GM18507 (cell line): ENCODE data around the gene PPP5C.

ENCODE experiments used
- DNase-seq: peaks from one replicate; pipeline ENCODE4 v3.0.0; 2011; ENCODE audit warnings: low read depth; ENCODE audit not compliant: insufficient read length; ENCODE audit errors: extremely low spot score
- FAIRE-seq: peaks from 2 replicates; lab custom pipeline; 2011; peaks lifted over from hg19 to GRCh38; lab: Jason Lieb, UNC

The PPP5C gene

GRCh38 chr19:46380690-46381089 lies 33.8 kb downstream of the PPP5C start:
- no peak for DNase-seq
- no peak for FAIRE-seq

DNA sequence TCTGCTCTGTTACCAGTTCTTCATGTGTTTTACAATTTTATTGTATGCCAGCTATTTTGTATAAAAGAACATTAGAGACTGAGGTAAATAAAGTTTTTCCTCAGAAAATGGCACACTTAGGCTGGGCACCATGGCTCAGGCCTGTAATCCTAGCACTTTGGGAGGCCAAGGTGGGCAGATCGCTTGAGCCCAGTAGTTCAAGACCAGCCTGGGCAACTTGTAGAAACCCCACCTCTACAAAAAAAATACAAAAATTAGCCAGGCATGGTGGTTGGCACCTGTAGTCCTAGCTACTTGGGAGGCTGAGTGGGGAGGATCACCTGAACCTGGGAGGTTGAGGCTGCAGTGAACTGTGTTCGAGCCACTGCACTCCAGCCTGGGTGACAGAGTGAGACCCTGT lies 34.5 kb downstream of the PPP5C start:
- DNase-seq (no peak), FAIRE-seq (no peak)

- DNase-seq (no peak), FAIRE-seq (no peak)
Measured at GRCh38 chr19:46381756-46382345, 35.0 kb downstream of the PPP5C start.

- DNase-seq (no peak), FAIRE-seq (no peak)
Measured at GRCh38 chr19:46383171-46383815, 36.4 kb downstream of the PPP5C start.

DNA sequence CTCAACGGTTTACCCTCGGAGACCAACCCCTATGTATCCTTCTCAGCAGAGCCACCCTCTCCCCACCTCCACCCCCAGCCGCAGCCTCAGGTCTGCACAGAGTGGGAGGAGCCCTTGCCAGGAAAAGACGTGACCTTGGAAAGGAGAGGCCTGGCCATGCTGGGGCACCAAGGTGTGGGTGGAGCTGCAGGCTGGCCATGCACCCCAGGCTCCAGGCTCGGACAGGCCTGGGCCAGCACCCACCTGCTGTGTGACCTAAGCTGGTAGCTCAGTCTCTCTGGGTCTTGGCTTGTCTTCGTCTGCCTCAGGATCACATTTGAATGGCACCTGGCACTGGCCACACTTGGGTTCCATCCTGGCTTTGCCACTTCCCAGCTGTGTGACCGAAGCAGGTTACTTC lies 37.0 kb downstream of the PPP5C start:
- no peak for FAIRE-seq
- no peak for DNase-seq

DNA sequence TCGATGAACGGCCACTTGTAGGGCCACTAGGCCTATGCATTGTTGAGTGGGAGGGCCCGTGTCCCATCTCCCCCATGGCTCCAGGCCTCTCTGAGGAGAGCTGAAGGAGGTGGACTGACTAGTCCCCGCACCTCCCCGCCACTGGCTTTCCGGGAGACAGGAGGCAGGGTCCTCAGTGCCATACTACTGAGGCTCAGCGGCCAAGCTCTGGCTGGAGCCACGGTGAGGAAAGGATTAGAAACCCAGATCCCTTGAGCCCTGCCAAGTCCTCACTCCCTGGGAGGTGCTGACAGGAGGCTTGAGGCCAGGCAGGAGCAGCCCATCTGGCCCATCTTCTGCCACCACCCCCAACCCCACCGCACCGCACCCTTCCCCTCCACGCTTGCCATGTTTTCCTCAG lies 37.5 kb downstream of the PPP5C start:
- FAIRE-seq, result no peak

GRCh38 chr19:46385636-46386035 lies 38.7 kb downstream of the PPP5C start:
- DNase-seq (no peak), FAIRE-seq (no peak)

More for the DNA sequence above, 37.5 kb downstream of the PPP5C start:
- DNase-seq, result no peak

DNA sequence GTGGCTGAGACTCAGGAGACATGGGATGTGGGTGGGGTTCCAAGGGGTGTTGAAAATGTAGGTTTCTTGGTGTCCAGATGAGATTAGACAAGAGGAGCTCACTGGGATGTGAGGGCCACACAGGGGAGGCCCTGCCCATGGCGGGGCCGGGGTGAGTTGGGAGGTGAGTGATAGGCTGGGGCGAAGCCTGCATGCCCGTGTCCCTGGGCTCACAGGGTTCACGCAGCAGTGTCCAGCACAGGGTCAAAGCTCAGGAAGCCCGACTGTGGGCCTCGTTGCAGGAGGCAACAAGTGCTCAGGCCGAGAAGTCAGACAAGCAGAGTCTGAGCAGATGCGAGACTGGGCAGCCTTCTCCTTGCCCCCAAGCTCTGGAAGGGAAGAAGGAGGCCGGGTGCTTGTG lies 39.3 kb downstream of the PPP5C start:
- DNase-seq (no peak), FAIRE-seq (no peak)

GRCh38 chr19:46386996-46387712 lies 40.3 kb downstream of the PPP5C start:
- FAIRE-seq, result no peak
- no peak for DNase-seq

- FAIRE-seq (no peak), DNase-seq (no peak)
Measured at GRCh38 chr19:46387713-46388130, 40.8 kb downstream of the PPP5C start.

DNA sequence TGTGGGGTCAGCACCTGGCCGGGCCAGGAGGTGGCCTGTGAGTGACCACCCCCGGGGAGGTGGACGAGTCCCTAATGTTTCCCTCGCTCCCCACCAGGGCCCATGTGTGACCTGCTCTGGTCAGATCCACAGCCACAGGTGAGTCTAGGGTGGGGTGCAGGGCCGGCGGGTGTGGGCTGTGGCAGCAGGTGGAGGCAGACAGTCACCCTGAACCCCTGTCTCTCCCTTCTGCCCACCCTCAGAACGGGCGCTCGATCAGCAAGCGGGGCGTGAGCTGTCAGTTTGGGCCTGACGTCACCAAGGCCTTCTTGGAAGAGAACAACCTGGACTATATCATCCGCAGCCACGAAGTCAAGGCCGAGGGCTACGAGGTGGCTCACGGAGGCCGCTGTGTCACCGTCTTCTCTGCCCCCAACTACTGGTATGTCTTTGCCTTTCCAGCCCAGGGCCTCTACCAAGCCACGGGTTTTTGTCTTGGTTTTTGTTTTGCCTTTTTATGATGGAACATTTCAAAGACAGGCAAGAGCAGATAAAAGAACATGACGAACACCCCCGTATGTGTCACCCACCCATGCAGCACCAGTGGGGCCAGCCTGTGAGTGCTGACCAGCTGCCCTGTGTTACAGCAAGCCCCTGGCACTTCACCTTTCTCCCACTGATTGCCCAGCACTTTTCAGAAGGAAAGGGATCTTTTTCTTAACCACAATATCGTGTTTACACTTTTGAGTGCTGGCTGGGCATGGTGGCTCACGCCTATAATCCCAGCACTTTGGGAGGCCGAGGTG lies 41.6 kb downstream of the PPP5C start:
- no peak for FAIRE-seq

DNA sequence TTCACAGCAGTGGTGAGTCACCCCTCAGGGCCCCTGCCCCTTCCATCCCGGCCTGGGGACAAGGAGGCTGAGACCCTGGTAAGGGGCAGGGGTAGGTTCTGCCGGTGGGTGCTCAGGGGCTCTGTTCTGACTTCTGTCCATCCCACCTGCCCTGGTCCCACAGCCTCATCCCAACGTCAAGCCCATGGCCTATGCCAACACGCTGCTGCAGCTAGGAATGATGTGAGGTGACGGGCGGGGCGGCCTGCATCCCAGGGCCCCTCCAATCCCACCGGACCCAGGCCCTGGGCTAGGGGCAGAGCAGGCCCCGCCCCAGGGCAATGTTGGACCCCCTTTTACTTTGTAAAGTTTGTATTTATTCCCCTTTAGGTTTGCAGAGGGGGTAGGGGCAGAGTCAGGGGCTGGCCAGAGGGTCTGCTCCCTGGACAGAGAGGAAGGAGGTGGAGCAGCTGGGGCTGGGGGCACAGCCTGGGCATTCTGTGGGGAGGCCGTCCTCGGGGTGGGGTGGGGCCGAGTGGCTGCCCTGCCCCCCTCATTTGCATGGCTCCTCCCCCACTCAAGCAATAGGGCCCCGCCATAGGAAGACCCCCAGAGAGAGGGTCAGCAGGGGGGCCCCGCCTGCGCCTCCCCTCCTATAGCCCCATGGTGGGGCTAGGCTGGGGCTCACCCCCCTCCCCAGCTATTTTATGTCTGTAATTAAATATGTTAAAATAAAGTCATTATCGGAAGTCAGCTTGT lies 43.4 kb downstream of the PPP5C start:
- no peak for FAIRE-seq

More for the DNA sequence above, 41.6 kb downstream of the PPP5C start:
- no peak for DNase-seq

DNA sequence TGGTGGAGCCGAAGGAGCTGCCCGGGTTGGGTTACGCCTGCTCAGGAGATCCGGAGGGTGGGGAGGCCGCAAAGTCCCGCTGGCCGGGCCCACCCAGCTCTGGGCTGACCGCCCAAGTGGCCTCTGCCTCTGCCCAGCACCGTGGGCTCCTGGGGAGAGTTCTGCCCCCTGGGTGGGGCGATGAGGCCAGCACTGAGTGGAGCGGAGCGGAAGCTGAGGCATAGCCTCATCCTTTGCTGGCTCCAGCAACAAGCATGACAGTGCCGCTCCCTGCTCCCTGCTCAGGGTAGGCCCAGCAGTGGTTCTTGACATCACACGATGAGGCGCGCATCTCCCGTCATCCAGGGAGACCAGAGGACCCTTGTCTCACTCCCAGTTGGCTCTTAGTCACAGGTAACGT lies 44.0 kb downstream of the PPP5C start:
- DNase-seq (no peak), FAIRE-seq (no peak)

More for the DNA sequence above, 43.4 kb downstream of the PPP5C start:
- no peak for DNase-seq

DNA sequence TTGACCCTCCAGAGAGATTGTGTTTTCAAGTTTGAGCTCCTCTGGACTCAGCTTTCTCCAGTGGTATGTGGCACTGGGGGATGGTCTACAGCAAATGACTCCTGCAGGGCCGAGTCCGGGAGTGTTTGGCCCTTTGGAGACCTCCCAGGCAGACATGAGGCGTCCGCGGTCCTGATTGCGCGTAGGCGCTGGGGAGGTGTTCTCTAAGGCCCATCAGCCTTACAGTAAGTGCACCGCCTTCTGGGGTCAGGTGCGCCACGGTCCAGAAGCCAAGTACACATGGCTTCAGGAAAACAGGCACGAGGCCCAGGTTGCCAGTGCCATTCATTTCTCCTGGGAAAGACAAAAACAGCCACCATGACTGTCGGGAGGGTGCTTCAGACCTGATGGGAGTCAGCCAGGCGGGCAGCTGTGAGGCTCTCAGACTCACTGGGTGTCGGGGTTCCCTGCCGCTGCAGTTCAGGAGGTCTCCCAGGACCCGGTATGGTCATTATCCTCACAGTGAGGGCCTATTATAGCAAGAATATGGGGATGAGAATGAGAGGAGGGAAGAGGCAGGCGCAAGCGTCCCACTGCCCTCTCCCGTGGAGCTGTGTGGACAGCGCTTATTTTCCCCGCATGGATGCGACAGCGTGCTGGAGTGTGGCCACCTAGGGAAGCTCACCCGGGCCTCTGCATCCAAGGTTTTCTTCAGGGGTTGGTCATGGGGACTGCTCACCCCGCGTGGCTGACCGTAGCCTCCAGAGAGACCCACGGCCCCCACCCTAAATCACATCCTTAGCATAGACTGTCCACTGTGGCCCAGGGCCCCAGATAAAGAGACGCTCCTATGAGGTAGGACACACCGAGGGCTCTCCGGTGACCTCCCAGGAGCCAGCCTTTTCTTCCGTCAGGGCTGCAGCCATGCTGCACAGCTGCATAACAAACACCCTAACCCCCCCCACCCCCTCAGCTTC lies 44.7 kb downstream of the PPP5C start:
- DNase-seq, result no peak
- no peak for FAIRE-seq

- FAIRE-seq (no peak), DNase-seq (no peak)
Measured at GRCh38 chr19:46392252-46392801, 45.4 kb downstream of the PPP5C start.

- FAIRE-seq, result no peak
- DNase-seq, result no peak
Measured at GRCh38 chr19:46392837-46393236, 46.0 kb downstream of the PPP5C start.

- no peak for FAIRE-seq
- no peak for DNase-seq
Measured at GRCh38 chr19:46393456-46394401, 46.8 kb downstream of the PPP5C start.
